HG03460 (cell line): Measurements from ENCODE around the gene NIT1.

Source experiments
- ATAC-seq: cut with Tn5 transposase; IDR thresholded peaks from one replicate; pipeline ENCODE4 v1.9.1; 2021; ENCODE audit not compliant: unreplicated experiment

The NIT1 gene

DNA sequence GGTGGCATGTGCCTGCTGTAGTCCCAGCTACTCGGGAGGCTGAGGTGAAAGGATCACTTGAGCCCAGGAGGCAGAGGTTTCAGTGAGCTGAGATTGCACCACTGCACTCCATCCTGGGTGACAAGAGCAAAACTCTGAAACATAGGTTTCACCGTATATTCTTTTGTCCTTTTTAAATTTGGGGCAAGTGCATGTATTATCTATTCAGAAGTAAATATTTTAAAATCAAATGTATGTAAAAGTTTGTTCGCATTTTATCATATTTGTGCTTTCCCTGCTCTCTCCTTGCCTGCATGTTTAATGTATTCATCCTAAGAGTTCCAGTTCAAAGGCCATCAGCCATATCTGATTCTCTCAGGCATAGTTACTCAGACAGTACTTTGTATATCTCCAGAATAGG, 27.9 kb downstream of the NIT1 start:
- ATAC-seq: no peak

DNA sequence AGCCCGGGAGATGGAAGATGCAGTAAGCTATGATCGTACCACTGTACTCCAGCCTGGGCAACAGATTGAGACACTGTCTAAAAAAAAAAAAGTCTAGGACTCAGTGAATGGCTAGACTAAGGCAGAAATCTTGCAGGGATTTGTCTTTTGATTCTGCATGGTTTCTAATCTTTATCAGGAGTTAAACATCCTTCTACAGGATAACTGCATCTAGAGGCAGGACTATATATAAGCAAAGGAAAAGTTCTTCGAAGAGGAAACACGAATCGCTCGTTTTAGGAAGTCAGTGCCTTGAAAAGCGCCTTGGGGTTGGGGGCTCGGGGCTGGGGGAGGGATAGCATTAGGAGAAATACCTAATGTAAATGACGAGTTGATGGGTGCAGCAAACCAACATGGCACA, 35.3 kb downstream of the NIT1 start:
- ATAC-seq: peak; percentile 7

- peak; percentile 83 for ATAC-seq
Measured at GRCh38 chr1:161153682-161154337, 35.9 kb downstream of the NIT1 start, which contains the start of gene UFC1. TSS of gene UFC1 (plus strand) at chr1:161153978. CDS start at chr1:161153998, 20 bp downstream.

GRCh38 chr1:161157867-161158266, 40.0 kb downstream of the NIT1 start:
- ATAC-seq: no peak

GRCh38 chr1:161158316-161159010, 40.6 kb downstream of the NIT1 start:
- no peak for ATAC-seq

DNA sequence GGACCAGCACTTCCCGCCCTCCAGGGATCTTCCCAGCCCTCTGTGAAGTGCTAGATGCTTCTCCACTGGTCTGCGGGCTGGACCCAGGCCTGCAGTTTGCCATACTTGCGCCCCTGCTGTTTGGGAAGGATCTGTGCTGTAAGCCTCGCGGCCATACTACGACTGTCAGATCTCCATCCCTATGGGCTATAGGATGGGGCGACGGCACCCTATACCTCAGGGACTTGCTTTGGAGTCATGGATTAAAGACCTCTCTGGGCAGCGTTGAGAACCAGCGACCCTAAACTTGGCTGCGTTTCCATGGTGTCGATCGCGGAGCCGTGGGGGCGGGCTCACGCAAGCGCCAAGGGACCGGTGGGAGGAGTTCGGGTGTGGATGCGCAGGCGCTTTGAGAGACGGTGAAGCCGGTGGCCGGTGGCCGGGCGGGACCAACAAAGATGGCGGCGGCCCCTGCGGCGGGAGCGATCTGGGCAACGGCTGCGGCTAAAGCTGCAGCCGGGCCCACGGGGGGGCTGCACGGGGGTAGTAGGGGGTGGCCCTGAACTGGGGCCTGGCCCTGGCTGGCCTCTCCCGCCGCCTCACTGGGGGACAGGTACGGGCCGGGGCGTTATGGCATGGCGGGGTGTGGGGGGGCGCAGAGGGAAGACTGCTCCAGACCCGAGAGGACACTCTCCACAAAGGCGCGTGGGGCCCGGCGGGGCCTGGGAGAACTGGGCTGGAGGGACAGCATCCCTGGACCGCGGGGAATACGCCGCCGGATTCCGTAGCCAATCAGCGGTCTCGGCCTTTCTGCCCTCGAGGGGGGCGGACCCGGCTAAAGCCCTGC, 41.4 kb downstream of the NIT1 start, which contains the start of gene USP21:
USP21 (plus strand) TSS at position 414 of the 826 bp plus-strand sequence. CDS start 1,141 bp downstream, outside the sequence.
- peak; percentile 85 for ATAC-seq

DNA sequence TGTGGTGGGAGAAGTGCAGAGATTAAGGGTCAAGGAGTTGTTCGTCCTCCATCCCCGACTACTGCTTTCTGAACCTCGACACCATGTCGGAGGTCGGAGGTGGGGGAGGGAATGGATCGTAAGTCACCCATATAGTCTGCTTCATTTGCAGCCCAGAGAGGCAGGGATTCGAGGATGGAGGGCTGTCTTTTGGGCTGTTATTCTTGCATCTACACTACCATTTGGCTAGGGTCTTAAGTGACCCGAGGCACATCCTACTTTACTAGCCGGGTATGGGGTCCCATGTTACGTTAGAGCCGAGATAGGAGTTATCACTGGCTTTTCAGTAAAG, 42.0 kb downstream of the NIT1 start:
- no peak for ATAC-seq

DNA sequence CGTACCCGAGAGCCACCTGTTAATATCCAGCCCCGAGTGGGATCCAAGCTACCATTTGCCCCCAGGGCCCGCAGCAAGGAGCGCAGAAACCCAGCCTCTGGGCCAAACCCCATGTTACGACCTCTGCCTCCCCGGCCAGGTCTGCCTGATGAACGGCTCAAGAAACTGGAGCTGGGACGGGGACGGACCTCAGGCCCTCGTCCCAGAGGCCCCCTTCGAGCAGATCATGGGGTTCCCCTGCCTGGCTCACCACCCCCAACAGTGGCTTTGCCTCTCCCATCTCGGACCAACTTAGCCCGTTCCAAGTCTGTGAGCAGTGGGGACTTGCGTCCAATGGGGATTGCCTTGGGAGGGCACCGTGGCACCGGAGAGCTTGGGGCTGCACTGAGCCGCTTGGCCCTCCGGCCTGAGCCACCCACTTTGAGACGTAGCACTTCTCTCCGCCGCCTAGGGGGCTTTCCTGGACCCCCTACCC, 42.8 kb downstream of the NIT1 start:
- no peak for ATAC-seq

GRCh38 chr1:161161652-161162051, 43.7 kb downstream of the NIT1 start:
- no peak for ATAC-seq

DNA sequence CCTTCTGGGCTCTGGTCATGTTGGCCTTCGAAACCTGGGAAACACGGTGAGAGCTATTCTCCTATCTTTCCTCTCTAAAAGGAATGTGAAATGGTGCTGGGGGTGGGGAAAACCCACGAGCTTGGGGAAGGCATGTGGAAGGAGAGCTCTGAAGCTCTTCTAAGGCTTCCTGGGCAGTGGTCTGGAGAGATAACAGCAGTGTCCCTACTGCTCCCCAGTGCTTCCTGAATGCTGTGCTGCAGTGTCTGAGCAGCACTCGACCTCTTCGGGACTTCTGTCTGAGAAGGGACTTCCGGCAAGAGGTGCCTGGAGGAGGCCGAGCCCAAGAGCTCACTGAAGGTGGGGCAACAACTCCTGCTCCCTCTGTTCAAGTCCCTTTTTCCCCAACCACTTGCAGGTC, 44.1 kb downstream of the NIT1 start:
- ATAC-seq: no peak

DNA sequence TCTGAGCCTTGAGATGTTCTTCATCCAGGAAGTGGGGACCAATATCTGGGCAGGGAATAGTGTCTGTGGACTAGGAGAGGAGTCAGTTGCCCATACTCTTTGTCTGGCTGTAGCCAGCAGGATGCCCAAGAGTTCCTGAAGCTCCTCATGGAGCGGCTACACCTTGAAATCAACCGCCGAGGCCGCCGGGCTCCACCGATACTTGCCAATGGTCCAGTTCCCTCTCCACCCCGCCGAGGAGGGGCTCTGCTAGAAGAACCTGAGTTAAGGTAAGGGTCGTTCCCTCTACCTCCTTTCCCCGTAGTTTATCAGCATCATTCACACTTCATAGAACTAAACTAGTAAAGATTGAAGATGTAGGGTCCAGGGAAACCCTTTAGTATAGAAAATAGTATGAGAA, 44.9 kb downstream of the NIT1 start:
- ATAC-seq: no peak

GRCh38 chr1:161163793-161164192, 45.9 kb downstream of the NIT1 start:
- ATAC-seq: no peak

DNA sequence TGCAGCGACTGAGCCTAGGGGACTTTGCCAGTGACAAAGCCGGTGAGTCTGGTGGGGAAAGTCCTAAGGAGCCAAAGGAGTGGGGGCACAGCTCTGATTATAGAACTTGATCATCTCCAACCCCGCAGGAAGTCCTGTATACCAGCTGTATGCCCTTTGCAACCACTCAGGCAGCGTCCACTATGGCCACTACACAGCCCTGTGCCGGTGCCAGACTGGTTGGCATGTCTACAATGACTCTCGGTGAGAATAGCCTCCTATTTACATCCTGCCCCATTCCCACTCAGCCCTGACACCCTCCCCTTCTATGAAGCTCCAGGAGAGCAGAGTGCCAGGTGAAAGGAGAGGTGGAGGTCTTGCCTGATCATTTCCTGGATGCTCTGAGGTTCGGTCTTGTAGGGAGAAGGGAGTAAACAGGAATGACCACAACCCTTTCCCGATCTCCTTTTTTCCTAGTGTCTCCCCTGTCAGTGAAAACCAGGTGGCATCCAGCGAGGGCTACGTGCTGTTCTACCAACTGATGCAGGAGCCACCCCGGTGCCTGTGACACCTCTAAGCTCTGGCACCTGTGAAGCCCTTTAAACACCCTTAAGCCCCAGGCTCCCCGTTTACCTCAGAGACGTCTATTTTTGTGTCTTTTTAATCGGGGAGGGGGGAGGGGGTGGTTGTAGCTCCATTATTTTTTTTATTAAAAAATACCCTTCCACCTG, 47.2 kb downstream of the NIT1 start:
- no peak for ATAC-seq

DNA sequence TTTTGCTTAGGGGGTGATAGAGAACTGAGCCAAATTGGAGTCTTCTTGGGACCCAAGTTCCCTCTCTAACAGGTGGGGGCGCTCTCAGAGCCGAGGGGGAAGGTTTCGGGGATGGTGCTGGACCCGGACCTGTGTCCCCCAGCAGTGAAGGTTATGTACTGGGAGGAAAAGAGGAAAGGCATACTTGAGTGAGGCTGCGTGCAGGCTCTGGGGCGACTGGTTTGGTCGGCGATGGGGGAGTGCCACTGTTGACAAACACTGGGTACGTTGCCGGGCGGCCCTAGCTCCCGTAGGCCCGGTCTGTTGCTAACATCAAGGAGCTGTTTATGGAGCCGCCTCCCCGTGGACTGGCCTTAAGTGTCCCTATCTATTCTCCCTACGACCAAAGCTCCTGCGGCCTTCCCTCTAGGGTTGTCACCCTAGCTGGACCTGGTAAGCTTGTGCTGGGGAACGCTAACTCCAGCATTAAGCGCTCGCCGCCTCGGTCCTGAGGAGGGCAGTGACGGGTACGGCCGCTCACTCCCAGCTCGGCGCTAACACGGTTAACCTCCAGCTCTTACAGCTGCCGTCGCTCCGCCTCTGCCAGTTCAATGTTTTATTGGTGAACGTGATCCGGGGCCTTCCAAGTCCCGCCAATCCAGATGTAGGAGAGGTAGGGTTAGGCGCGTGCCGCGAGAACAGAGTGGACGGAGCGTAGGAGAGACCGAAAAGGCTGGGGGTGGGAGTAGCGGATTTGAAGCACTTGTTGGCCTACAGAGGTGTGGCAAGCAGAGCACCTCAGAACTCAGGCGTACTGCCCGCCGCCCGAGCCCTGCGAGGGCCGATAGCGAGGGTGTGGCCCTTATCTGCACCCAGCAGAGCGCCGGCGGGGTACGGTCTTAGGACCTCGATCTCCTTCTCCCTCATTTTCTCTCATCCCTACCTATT, 48.1 kb downstream of the NIT1 start, which contains the start of gene PPOX:
PPOX (plus strand) TSS at position 685 of the 927 bp plus-strand sequence. CDS start 422 bp downstream, outside the sequence.
- ATAC-seq: peak; percentile 92

DNA sequence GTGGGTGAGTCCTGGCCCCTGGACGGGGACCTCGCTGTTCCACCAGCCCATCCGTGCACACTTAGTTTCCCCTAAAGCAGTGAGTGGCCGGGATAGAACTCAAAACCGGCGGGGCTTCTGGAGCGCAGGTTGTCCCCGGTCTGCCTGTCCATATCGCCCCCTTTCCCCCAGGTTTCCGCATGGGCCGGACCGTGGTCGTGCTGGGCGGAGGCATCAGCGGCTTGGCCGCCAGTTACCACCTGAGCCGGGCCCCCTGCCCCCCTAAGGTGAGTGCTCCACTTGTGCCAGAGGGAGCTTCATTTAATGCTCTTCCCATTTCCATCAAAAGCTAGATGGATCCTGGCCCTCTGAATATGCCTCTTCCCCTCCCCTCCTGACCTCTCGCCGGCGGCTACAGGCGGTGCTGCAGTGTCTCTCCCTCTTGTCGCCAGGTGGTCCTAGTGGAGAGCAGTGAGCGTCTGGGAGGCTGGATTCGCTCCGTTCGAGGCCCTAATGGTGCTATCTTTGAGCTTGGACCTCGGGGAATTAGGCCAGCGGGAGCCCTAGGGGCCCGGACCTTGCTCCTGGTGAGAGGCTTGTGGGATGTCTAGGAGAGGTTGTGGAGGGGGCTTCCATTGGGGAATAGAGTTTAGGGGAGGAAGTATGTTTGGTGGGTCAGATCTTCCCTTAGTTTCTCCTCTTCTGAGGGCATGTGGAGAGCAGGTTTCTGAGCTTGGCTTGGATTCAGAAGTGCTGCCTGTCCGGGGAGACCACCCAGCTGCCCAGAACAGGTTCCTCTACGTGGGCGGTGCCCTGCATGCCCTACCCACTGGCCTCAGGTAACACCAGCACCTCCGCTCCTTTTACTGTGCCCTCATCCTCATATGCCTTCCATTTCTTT, 49.0 kb downstream of the NIT1 start:
- no peak for ATAC-seq

DNA sequence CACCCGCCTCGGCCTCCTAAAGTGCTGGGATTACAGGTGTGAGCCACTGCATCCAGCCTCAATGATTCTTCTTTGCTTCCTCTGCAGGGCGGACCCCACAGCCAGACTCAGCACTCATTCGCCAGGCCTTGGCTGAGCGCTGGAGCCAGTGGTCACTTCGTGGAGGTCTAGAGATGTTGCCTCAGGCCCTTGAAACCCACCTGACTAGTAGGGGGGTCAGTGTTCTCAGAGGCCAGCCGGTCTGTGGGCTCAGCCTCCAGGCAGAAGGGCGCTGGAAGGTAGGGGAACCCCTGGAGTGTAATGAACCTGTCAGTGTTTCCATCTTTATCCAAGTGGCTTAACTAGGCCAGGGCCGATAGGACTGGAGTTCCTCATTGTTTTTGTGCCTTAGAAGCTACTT, 51.0 kb downstream of the NIT1 start:
- no peak for ATAC-seq
